Measurements from ENCODE around the gene NAA50.
A peak's percentile ranks its signal among the peaks of the same experiment; 100 is the strongest.

- TF ChIP-seq, protein P1, sequence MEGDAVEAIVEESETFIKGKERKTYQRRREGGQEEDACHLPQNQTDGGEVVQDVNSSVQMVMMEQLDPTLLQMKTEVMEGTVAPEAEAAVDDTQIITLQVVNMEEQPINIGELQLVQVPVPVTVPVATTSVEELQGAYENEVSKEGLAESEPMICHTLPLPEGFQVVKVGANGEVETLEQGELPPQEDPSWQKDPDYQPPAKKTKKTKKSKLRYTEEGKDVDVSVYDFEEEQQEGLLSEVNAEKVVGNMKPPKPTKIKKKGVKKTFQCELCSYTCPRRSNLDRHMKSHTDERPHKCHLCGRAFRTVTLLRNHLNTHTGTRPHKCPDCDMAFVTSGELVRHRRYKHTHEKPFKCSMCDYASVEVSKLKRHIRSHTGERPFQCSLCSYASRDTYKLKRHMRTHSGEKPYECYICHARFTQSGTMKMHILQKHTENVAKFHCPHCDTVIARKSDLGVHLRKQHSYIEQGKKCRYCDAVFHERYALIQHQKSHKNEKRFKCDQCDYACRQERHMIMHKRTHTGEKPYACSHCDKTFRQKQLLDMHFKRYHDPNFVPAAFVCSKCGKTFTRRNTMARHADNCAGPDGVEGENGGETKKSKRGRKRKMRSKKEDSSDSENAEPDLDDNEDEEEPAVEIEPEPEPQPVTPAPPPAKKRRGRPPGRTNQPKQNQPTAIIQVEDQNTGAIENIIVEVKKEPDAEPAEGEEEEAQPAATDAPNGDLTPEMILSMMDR (conservative IDR thresholded peaks at IDR 0.05; ENCODE audit: low read depth in 2 of 2) = no peak
- TF ChIP-seq ZNF331 (CRISPR knock-in tag; IDR thresholded peaks at IDR 0.05; ENCODE audit: low read depth) (no peak), EZH2 (IDR thresholded peaks at IDR 0.05; ENCODE audit: low read depth, unreplicated experiment) (no peak), CREB1 (CRISPR knock-in tag; IDR thresholded peaks at IDR 0.05; ENCODE audit: low read depth) (no peak), REST (IDR thresholded peaks at IDR 0.05; ENCODE audit: unreplicated experiment) (no peak), POLR2AphosphoS5 (IDR thresholded peaks at IDR 0.05; ENCODE audit: low read depth) (no peak), EZH2phosphoT487 (IDR thresholded peaks at IDR 0.05; ENCODE audit: unreplicated experiment) (no peak), STAT1 (IDR thresholded peaks at IDR 0.05; ENCODE audit: unreplicated experiment) (no peak), JUNB (IDR thresholded peaks at IDR 0.05; ENCODE audit: unreplicated experiment) (no peak), ETS1 (IDR thresholded peaks at IDR 0.05) (peak; percentile 17; the same call in 1 of the 2 replicates), NANOG (IDR thresholded peaks at IDR 0.05; ENCODE audit: borderline replicate concordance) (peak; percentile 38; the same call in 1 of the 2 replicates)
- TF ChIP-seq, protein P2, sequence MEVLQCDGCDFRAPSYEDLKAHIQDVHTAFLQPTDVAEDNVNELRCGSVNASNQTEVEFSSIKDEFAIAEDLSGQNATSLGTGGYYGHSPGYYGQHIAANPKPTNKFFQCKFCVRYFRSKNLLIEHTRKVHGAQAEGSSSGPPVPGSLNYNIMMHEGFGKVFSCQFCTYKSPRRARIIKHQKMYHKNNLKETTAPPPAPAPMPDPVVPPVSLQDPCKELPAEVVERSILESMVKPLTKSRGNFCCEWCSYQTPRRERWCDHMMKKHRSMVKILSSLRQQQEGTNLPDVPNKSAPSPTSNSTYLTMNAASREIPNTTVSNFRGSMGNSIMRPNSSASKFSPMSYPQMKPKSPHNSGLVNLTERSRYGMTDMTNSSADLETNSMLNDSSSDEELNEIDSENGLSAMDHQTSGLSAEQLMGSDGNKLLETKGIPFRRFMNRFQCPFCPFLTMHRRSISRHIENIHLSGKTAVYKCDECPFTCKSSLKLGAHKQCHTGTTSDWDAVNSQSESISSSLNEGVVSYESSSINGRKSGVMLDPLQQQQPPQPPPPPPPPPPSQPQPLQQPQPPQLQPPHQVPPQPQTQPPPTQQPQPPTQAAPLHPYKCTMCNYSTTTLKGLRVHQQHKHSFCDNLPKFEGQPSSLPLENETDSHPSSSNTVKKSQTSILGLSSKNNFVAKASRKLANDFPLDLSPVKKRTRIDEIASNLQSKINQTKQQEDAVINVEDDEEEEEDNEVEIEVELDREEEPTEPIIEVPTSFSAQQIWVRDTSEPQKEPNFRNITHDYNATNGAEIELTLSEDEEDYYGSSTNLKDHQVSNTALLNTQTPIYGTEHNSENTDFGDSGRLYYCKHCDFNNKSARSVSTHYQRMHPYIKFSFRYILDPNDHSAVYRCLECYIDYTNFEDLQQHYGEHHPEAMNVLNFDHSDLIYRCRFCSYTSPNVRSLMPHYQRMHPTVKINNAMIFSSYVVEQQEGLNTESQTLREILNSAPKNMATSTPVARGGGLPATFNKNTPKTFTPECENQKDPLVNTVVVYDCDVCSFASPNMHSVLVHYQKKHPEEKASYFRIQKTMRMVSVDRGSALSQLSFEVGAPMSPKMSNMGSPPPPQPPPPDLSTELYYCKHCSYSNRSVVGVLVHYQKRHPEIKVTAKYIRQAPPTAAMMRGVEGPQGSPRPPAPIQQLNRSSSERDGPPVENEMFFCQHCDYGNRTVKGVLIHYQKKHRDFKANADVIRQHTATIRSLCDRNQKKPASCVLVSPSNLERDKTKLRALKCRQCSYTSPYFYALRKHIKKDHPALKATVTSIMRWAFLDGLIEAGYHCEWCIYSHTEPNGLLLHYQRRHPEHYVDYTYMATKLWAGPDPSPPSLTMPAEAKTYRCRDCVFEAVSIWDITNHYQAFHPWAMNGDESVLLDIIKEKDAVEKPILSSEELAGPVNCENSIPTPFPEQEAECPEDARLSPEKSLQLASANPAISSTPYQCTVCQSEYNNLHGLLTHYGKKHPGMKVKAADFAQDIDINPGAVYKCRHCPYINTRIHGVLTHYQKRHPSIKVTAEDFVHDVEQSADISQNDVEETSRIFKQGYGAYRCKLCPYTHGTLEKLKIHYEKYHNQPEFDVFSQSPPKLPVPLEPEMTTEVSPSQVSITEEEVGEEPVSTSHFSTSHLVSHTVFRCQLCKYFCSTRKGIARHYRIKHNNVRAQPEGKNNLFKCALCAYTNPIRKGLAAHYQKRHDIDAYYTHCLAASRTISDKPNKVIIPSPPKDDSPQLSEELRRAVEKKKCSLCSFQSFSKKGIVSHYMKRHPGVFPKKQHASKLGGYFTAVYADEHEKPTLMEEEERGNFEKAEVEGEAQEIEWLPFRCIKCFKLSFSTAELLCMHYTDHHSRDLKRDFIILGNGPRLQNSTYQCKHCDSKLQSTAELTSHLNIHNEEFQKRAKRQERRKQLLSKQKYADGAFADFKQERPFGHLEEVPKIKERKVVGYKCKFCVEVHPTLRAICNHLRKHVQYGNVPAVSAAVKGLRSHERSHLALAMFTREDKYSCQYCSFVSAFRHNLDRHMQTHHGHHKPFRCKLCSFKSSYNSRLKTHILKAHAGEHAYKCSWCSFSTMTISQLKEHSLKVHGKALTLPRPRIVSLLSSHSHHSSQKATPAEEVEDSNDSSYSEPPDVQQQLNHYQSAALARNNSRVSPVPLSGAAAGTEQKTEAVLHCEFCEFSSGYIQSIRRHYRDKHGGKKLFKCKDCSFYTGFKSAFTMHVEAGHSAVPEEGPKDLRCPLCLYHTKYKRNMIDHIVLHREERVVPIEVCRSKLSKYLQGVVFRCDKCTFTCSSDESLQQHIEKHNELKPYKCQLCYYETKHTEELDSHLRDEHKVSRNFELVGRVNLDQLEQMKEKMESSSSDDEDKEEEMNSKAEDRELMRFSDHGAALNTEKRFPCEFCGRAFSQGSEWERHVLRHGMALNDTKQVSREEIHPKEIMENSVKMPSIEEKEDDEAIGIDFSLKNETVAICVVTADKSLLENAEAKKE (CRISPR knock-in tag; IDR thresholded peaks at IDR 0.05) = no peak
Measured at GRCh38 chr3:113783980-113784379, 37.9 kb upstream of the NAA50 start.

All from GM23338 (cell line).